Stomach (tissue), 9 donors: ENCODE measurements around the gene KATNB1. TPM values are rescaled to one million over a fixed set of nuclear protein-coding genes. Genes with fewer than 3 reads are reported as not detected.

ENCODE experiments used
- DNase-seq, 2 donors: peaks; one replicate each; pipeline versions ENCODE4 v3.0.0 to v3.0.0-alpha.2; 2013 to 2019
- H3K27ac ChIP-seq, 5 donors: fragments of 200-600 bp in 4 of 5; sonication (generic) in 4 of 5; one replicate each; pipeline ENCODE4 v1.5.1; 2013 to 2019; ENCODE audit warnings: mild to moderate bottlenecking in 1 of 5, moderate library complexity in 1 of 5
- H3K27me3 ChIP-seq, 3 donors: fragments of 200-600 bp; sonication (generic); one replicate each; pipeline ENCODE4 v1.5.1; 2017 to 2019; ENCODE audit warnings: mixed run types in 1 of 3
- H3K36me3 ChIP-seq, 4 donors: fragments of 200-600 bp; sonication (generic); 1 replicate in 3 of 4; 2 replicates in 1 of 4; pipeline ENCODE4 v1.5.1; 2016 to 2019
- H3K4me1 ChIP-seq, 4 donors: fragments of 200-600 bp; sonication (generic); one replicate each; pipeline ENCODE4 v1.5.1; 2016 to 2019
- H3K4me3 ChIP-seq, 4 donors: fragments of 200-600 bp; sonication (generic) in 3 of 4; one replicate each; pipeline ENCODE4 v1.5.1; 2016 to 2019; ENCODE audit warnings: mild to moderate bottlenecking in 1 of 4
- H3K9me3 ChIP-seq, 4 donors: fragments of 200-600 bp; sonication (generic); one replicate each; pipeline ENCODE4 v1.5.1; 2016 to 2019
- EP300 ChIP-seq: sonication (generic); formaldehyde crosslinking; IDR thresholded peaks from one replicate; pipeline ENCODE4 v1.6.1; 2017; ENCODE audit warnings: antibody characterized with exemption
- POLR2A ChIP-seq, 4 donors: fragments of 450-650 bp; IDR thresholded peaks; one replicate each; pipeline ENCODE4 v1.6.1; 2016; ENCODE audit warnings: antibody characterized with exemption in 4 of 4, control low read depth in 2 of 4, mild to moderate bottlenecking in 1 of 4, moderate library complexity in 1 of 4
- POLR2AphosphoS5 ChIP-seq, 3 donors: sonication (generic); formaldehyde crosslinking; IDR thresholded peaks; one replicate each; pipeline ENCODE4 v1.6.1; 2016; ENCODE audit warnings: antibody characterized with exemption in 3 of 3
- WGBS, 5 donors: extraction: QIAGEN DNeasy Blood & Tissue Kit in 3 of 5; methylation state at CpG; one replicate each; pipeline versions ENCODE4 v1.1.5 to v1.1.7; 2013 to 2018; 5-methylcytosine and 5-hydroxymethylcytosine counted together
- intact Hi-C: fragments of 100-400 bp; cut with DNase I; formaldehyde crosslinking; loops from one replicate; pipeline ENCODE4 v1.15.1; 2023; ENCODE audit warnings: low total_unique reads
- polyA plus RNA-seq, 3 donors: library from polyadenylated mRNA; stranded (reverse); fragments of 200-250 nt; gene quantifications; one replicate each; pipeline ENCODE4 v1.2.3, GENCODE V29; 2013
- total RNA-seq, 5 donors: library from RNA; depleted of rRNA; stranded (reverse); fragments of >200 nt; gene quantifications; one replicate each; pipeline versions ENCODE4 v1.1.0 to v1.2.3, GENCODE V29; 2014 to 2016
- TF ChIP-seq, protein P1 (sequence below), 7 experiments: fragments of 450-650 bp in 4 of 7; fragments of 200-600 bp in 3 of 7; sonication (generic) in 3 of 7; IDR thresholded peaks; one replicate each; pipeline ENCODE4 v1.5.1; 2016 to 2019; ENCODE audit warnings: antibody characterized with exemption in 7 of 7, control low read depth in 2 of 7, mild to moderate bottlenecking in 1 of 7
- donor health status: healthy with polysubstance abuse.
- donor health status: Bipolar disorder and iron deficiency.
- donor health status: healthy.

KATNB1 gene
- total and polyA plus RNA-seq, 8 donors: 6.7 to 58.5 (median 13.4) TPM

DNA sequence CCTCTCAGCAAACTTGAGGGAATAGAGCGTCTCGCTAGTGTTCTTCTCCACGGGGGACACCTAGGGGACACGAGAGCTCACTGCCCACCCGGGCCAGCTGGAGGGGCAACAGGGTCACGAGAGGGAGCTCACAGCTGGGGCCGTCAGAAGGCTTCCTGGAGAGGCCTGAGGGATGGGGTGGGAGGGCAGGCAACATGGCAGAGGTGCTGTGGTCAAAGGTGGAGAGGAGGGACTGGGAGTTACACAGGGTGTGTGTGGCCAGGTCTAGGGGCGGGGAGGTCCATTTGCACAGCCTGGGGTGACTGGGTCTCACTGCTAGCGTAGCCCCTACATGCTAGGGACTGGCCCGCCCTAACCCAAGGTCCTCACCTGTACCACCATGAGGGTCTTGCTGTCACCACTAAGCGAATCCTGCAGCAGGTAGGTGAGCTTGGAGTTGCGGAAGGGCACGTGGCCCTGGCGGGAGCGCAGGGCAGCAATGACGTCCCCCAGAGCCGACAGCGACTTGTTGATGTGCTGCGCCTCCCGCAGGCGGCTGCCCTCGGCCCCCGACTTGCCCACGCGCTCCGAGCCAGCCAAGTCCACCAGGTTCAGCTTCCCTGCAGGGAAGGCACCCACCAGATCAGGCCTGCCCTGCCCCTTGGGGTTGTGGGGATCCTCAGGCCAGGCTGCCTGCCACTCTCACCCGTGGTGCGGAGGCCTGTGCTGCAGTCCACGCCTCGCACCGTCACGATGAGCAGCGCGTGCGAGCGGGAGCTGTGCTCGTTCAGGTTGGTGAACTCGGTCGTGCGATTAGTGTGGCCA lies 25.0 kb downstream of the KATNB1 start:
- no peak for DNase-seq
- intact Hi-C loops: no loop called here
- Histone ChIP-seq H3K36me3 (peaks cover 22 to 88% (median 78%) of the 10 kb centered on the region in 4 donors), H3K27ac (no peak overlapping the region), H3K9me3 (no peaks in the 10 kb centered on the region), H3K4me3 (no peak overlapping the region), H3K27me3 (no peaks in the 10 kb centered on the region), H3K4me1 (peaks cover 0 to 16% (median 8%) of the 10 kb centered on the region in 4 donors)
- 87 to 91% (median 89%) methylated on average over 33 to 40 of the region's 40 CpGs for WGBS, 5 donors
- TF ChIP-seq POLR2A (IDR thresholded peaks at IDR 0.05) (no peak), POLR2AphosphoS5 (IDR thresholded peaks at IDR 0.05) (no peak), EP300 (no peak)
- TF ChIP-seq, protein P1, sequence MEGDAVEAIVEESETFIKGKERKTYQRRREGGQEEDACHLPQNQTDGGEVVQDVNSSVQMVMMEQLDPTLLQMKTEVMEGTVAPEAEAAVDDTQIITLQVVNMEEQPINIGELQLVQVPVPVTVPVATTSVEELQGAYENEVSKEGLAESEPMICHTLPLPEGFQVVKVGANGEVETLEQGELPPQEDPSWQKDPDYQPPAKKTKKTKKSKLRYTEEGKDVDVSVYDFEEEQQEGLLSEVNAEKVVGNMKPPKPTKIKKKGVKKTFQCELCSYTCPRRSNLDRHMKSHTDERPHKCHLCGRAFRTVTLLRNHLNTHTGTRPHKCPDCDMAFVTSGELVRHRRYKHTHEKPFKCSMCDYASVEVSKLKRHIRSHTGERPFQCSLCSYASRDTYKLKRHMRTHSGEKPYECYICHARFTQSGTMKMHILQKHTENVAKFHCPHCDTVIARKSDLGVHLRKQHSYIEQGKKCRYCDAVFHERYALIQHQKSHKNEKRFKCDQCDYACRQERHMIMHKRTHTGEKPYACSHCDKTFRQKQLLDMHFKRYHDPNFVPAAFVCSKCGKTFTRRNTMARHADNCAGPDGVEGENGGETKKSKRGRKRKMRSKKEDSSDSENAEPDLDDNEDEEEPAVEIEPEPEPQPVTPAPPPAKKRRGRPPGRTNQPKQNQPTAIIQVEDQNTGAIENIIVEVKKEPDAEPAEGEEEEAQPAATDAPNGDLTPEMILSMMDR (IDR thresholded peaks at IDR 0.05): no peak

DNA sequence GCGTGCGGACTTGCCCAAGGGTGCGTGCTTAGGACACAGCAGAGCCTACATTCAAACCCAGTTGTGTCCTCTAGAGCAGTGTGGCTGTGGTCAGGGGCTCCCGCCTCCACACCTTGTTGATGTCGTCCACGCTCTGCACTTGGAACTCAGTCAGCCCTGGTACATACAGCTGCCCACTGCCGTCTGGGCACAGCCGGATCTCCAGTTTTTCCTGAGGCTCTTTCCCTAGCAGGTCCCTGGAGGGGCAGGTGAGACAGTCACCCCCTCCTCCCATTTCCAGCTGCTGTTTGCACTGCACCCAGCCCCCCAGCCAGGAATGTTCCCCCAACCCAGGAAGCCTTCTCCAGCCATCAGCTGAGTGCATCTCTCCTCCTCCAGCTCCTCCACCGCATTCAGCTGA lies 25.7 kb downstream of the KATNB1 start:
- Histone ChIP-seq H3K4me3 (no peak overlapping the region), H3K27ac (no peak overlapping the region), H3K9me3 (no peaks in the 10 kb centered on the region), H3K4me1 (peaks cover 0 to 16% (median 8%) of the 10 kb centered on the region in 4 donors), H3K27me3 (no peaks in the 10 kb centered on the region), H3K36me3 (peaks cover 22 to 88% (median 75%) of the 10 kb centered on the region in 4 donors)
- DNase-seq: no peak
- intact Hi-C loops: no loop called here
- 71 to 87% (median 79%) methylated on average over 9 of the region's 9 CpGs for WGBS, 5 donors
- no peak for TF ChIP-seq POLR2A (IDR thresholded peaks at IDR 0.05)
- TF ChIP-seq POLR2AphosphoS5 (IDR thresholded peaks at IDR 0.05): no peak
- TF ChIP-seq, protein P1 (IDR thresholded peaks at IDR 0.05): no peak
- no peak for TF ChIP-seq EP300

DNA sequence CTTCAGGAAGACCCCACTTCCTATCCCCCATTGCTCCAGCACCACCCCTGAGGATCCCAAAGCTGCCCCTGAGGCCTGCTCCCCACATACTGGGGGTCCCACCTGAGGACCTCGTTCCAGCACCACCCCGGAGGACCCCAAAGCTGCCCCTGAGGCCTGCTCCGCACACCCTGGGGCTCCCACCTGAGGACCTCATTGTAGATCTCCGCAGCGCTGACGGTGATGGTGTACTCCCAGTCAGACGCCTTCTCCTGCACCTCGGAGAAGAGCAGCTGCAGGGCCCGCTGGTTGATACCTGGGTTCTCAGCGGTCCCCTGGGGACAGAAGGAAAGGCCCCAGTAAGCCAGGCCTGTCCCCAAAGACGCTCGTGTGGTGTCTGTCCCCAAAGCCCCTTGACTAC lies 26.4 kb downstream of the KATNB1 start:
- Histone ChIP-seq H3K36me3 (peaks cover 26 to 89% (median 78%) of the 10 kb centered on the region in 4 donors), H3K27ac (no peak overlapping the region), H3K4me3 (no peak overlapping the region), H3K27me3 (no peaks in the 10 kb centered on the region), H3K4me1 (peaks cover 0 to 15% (median 7%) of the 10 kb centered on the region in 4 donors), H3K9me3 (no peaks in the 10 kb centered on the region)
- DNase-seq: no peak
- intact Hi-C loops: no loop called here
- TF ChIP-seq POLR2AphosphoS5 (IDR thresholded peaks at IDR 0.05): no peak
- TF ChIP-seq, protein P1 (IDR thresholded peaks at IDR 0.05): no peak
- no peak for TF ChIP-seq POLR2A (IDR thresholded peaks at IDR 0.05)
- TF ChIP-seq EP300: no peak
- 89 to 95% (median 93%) methylated on average over 8 to 12 of the region's 12 CpGs for WGBS, 5 donors

DNA sequence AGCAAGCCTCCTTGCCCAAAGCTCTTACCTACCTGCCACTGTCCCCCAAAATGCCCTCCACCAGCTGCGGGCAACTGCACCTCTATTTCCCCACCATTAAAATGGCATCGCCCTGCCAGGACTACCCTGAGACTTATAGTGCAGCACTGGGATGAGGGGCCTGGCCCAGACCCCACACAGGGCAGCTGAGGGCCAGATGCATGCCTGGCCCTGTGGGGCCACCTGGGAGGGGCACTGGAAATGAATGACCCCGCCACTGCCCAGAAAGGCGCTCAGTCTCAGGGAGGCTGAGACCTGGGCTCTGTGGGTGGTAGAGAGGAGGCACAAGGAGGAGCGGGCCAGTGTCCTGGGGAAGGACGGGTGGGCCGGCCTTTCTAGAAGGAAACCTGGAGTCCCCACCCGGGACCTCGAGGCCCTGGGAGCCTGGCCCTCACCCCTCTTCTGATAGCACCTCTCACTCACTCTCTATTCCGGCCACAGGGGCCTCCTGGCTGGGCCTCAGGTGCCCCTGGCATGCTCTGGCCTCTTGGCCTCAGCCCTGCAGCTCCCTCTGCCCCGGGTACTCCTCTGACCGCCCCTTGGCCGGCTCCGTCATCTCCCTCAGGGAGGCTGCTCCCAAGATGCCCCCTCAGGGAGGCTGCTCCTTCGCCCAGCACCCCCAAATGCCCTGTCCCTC lies 26.9 kb downstream of the KATNB1 start:
- H3K36me3 ChIP-seq: peaks cover 32 to 94% (median 83%) of the 10 kb centered on the region in 4 donors

More for the DNA sequence above, 26.9 kb downstream of the KATNB1 start:
- TF ChIP-seq, protein P1 (IDR thresholded peaks at IDR 0.05): no peak
- TF ChIP-seq POLR2A (IDR thresholded peaks at IDR 0.05): no peak
- TF ChIP-seq EP300: no peak
- no peak for TF ChIP-seq POLR2AphosphoS5 (IDR thresholded peaks at IDR 0.05)
- Histone ChIP-seq H3K27ac (no peak overlapping the region), H3K27me3 (no peaks in the 10 kb centered on the region), H3K9me3 (no peaks in the 10 kb centered on the region), H3K4me1 (peaks cover 0 to 9% (median 1%) of the 10 kb centered on the region in 4 donors), H3K4me3 (no peak overlapping the region)
- no peak for DNase-seq
- intact Hi-C loops: no loop called here
- 72 to 83% (median 78%) methylated on average over 15 of the region's 15 CpGs for WGBS, 5 donors
